Bronchial epithelial cell (primary cell): ENCODE measurements around the gene ROM1. TPM values are rescaled to one million over a fixed set of nuclear protein-coding genes. Genes with fewer than 3 reads are reported as not detected.

Source experiments
- DNase-seq: peaks from one replicate; pipeline ENCODE4 v3.0.0-alpha.2; 2010; ENCODE audit warnings: low read depth
- FAIRE-seq: peaks from 2 replicates; lab custom pipeline; 2011; peaks lifted over from hg19 to GRCh38; lab: Jason Lieb, UNC
- H3K27me3 ChIP-seq: 2 replicates; pipeline ENCODE4 v1.5.1; 2011; ENCODE audit warnings: low read length; ENCODE audit not compliant: control insufficient read depth, insufficient read depth
- H3K36me3 ChIP-seq: 2 replicates; pipeline ENCODE4 v1.5.1; 2011; ENCODE audit warnings: low read length; ENCODE audit not compliant: control insufficient read depth, insufficient read depth
- H3K4me3 ChIP-seq: 2 replicates; pipeline ENCODE4 v1.5.1; 2011; ENCODE audit warnings: mild to moderate bottlenecking, low read depth, low read length, control low read depth
- CTCF ChIP-seq: IDR thresholded peaks from 2 replicates; pipeline ENCODE4 v1.5.1; 2011; ENCODE audit warnings: mild to moderate bottlenecking, moderate library complexity, low read length, control low read depth, inconsistent platforms; ENCODE audit not compliant: insufficient read depth, severe bottlenecking
- total RNA-seq: library from RNA; depleted of rRNA; stranded (reverse); fragments of >200 nt; gene quantifications from 2 replicates; pipeline ENCODE4 v1.2.1, GENCODE V29; 2014

Gene ROM1
- 2.6 and 2.8 TPM in 2 replicates for total RNA-seq

- peak; percentile 96 for TF ChIP-seq CTCF
- Histone ChIP-seq H3K36me3 (peaks cover 13% of the 10 kb centered on the region), H3K27me3 (no peaks in the 10 kb centered on the region), H3K4me3 (peak within 1 kb of the TSS; percentile 52)
- DNase-seq (peak; percentile 58), FAIRE-seq (no peak)
Measured at GRCh38 chr11:62612366-62613290, at the start of gene ROM1, which contains the start of gene EML3. TSS of gene ROM1 (plus strand) at chr11:62613257. CDS start at chr11:62613282, 25 bp downstream. TSS of gene EML3 (minus strand) at chr11:62612775. CDS start at chr11:62612457, 318 bp downstream.

GRCh38 chr11:62565100-62565802, 47.8 kb upstream of the ROM1 start:
- Histone ChIP-seq H3K36me3 (peaks cover 23% of the 10 kb centered on the region), H3K27me3 (no peaks in the 10 kb centered on the region), H3K4me3 (no peak overlapping the region)
- no peak for TF ChIP-seq CTCF
- FAIRE-seq: no peak
- no peak for DNase-seq

GRCh38 chr11:62566247-62566646, 46.8 kb upstream of the ROM1 start:
- DNase-seq (no peak), FAIRE-seq (no peak)
- Histone ChIP-seq H3K36me3 (peaks cover 31% of the 10 kb centered on the region), H3K27me3 (no peaks in the 10 kb centered on the region), H3K4me3 (no peak overlapping the region)
- TF ChIP-seq CTCF: no peak

GRCh38 chr11:62567018-62567633, 45.9 kb upstream of the ROM1 start:
- FAIRE-seq: no peak
- peaks cover 38% of the 10 kb centered on the region for H3K36me3 ChIP-seq

More at GRCh38 chr11:62567018-62567633, 45.9 kb upstream of the ROM1 start:
- no peak overlapping the region for H3K4me3 ChIP-seq
- TF ChIP-seq CTCF: no peak
- no peak for DNase-seq
- no peaks in the 10 kb centered on the region for H3K27me3 ChIP-seq
